GM23338 (cell line): ENCODE results near the gene AVPR1A. TPM values are rescaled to one million over a fixed set of nuclear protein-coding genes. Genes with fewer than 3 reads are reported as not detected.

ENCODE experiments used
- ATAC-seq: fragments of 200-7000 bp; cut with Tn5 transposase; 3 replicates; pipeline ENCODE4 v1.9.1; 2020
- DNase-seq: peaks from one replicate; pipeline ENCODE4 v3.0.0-alpha.2; 2015; ENCODE audit warnings: low spot score
- H2AFZ ChIP-seq: fragments of 200-600 bp; sonication (generic); 2 replicates; pipeline ENCODE4 v1.8.0; 2016; ENCODE audit warnings: antibody characterized with exemption, mild to moderate bottlenecking, moderate library complexity
- H3F3A ChIP-seq: fragments of 200-600 bp; sonication (generic); replicated peaks from 2 replicates; pipeline ENCODE4 v1.8.0; 2017; ENCODE audit warnings: antibody characterized with exemption, mixed run types, low read depth
- H3K27ac ChIP-seq: fragments of 200-600 bp; sonication (generic); 2 replicates; pipeline ENCODE4 v1.6.1; 2016; ENCODE audit warnings: low read depth
- H3K27me3 ChIP-seq: fragments of 200-600 bp; sonication (generic); 2 replicates; pipeline ENCODE4 v1.8.0; 2016; ENCODE audit warnings: mild to moderate bottlenecking, mixed run types, moderate library complexity; ENCODE audit not compliant: insufficient read depth
- H3K36me3 ChIP-seq: fragments of 200-600 bp; sonication (generic); 2 replicates; pipeline ENCODE4 v1.8.0; 2016; ENCODE audit warnings: mild to moderate bottlenecking; ENCODE audit not compliant: insufficient read depth
- H3K4me1 ChIP-seq: fragments of 200-600 bp; sonication (generic); 2 replicates; pipeline ENCODE4 v1.8.0; 2016; ENCODE audit warnings: mild to moderate bottlenecking, moderate library complexity; ENCODE audit not compliant: insufficient read depth
- H3K4me2 ChIP-seq: fragments of 200-600 bp; sonication (generic); 2 replicates; pipeline ENCODE4 v1.7.1; 2017; ENCODE audit warnings: mixed run types
- H3K4me3 ChIP-seq: fragments of 200-600 bp; sonication (generic); 2 replicates; pipeline ENCODE4 v1.6.1; 2016; ENCODE audit warnings: mixed run types
- H3K79me2 ChIP-seq: fragments of 200-600 bp; sonication (generic); replicated peaks from 2 replicates; pipeline ENCODE4 v1.8.0; 2017; ENCODE audit warnings: mild to moderate bottlenecking; ENCODE audit not compliant: insufficient read depth
- H3K9me2 ChIP-seq: fragments of 200-600 bp; sonication (generic); 2 replicates; pipeline ENCODE4 v1.8.0; 2017; ENCODE audit not compliant: insufficient read depth
- H4K20me1 ChIP-seq: fragments of 200-600 bp; sonication (generic); replicated peaks from 2 replicates; pipeline ENCODE4 v1.8.0; 2017; ENCODE audit warnings: mild to moderate bottlenecking; ENCODE audit not compliant: insufficient read depth
- H3K27ac Mint-ChIP-seq: 2 replicates; pipeline ENCODE4 v1.8.0; 2020; ENCODE audit warnings: inconsistent platforms, mild to moderate bottlenecking, moderate library complexity, mixed read lengths
- H3K27me3 Mint-ChIP-seq: 3 replicates; pipeline ENCODE4 v1.8.0; 2022; ENCODE audit warnings: low read depth, mild to moderate bottlenecking, moderate library complexity, mixed read lengths, inconsistent platforms; ENCODE audit not compliant: insufficient read depth, poor library complexity
- H3K36me3 Mint-ChIP-seq: 3 replicates; pipeline ENCODE4 v1.8.0; 2021; ENCODE audit warnings: low read depth, mild to moderate bottlenecking, inconsistent platforms, moderate library complexity, mixed read lengths
- H3K4me1 Mint-ChIP-seq: 3 replicates; pipeline ENCODE4 v1.8.0; 2020; ENCODE audit warnings: mild to moderate bottlenecking, inconsistent platforms, mixed read lengths
- H3K4me3 Mint-ChIP-seq: 3 replicates; pipeline ENCODE4 v1.8.0; 2021; ENCODE audit warnings: moderate library complexity, mild to moderate bottlenecking, inconsistent platforms, mixed read lengths
- H3K9me3 Mint-ChIP-seq: 3 replicates; pipeline ENCODE4 v1.8.0; 2020; ENCODE audit warnings: moderate library complexity, mild to moderate bottlenecking, inconsistent platforms, mixed read lengths
- ETS1 ChIP-seq: IDR thresholded peaks from 2 replicates; pipeline ENCODE4 v1.6.1; 2016; ENCODE audit warnings: antibody characterized with exemption
- EZH2 ChIP-seq: fragments of 200-600 bp; sonication (generic); IDR thresholded peaks from one replicate; pipeline ENCODE4 v1.8.0; 2017; ENCODE audit warnings: antibody characterized with exemption, mild to moderate bottlenecking, low read depth; ENCODE audit not compliant: unreplicated experiment
- STAT1 ChIP-seq: IDR thresholded peaks from one replicate; pipeline ENCODE4 v1.6.1; 2016; ENCODE audit warnings: antibody characterized with exemption; ENCODE audit not compliant: unreplicated experiment
- polyA plus RNA-seq: library from polyadenylated mRNA; unstranded; fragments of >200 nt; fragmentation: Nextera tagmentation; extraction: Ambion mirVana; gene quantifications from 2 replicates; pipeline ENCODE4 v1.2.1, GENCODE V29; 2016
- total RNA-seq: library from RNA; depleted of rRNA; stranded (reverse); fragments of >200 nt; shearing (Covaris generic); gene quantifications from 2 replicates; pipeline ENCODE4 v1.2.3, GENCODE V29; 2014
- TF ChIP-seq, protein P1 (sequence below), 2 experiments: fragments of 200-600 bp in 1 of 2; sonication (generic) in 1 of 2; conservative IDR thresholded peaks; 2 replicates each; pipeline versions ENCODE4 v1.5.1 to v1.6.1; 2016 to 2017; ENCODE audit warnings: antibody characterized with exemption in 2 of 2, low read depth in 2 of 2, mild to moderate bottlenecking in 2 of 2, moderate library complexity in 1 of 2
- TF ChIP-seq, protein P2 (sequence below): fragments of 250-450 bp; sonication (Bioruptor Pico); IDR thresholded peaks from 2 replicates; pipeline ENCODE4 v1.5.0; 2020; ENCODE audit warnings: mild to moderate bottlenecking, moderate library complexity

AVPR1A gene
- total and polyA plus RNA-seq, 2 experiments from 2014 or later, result 0.24 TPM; not detected in 1

DNA sequence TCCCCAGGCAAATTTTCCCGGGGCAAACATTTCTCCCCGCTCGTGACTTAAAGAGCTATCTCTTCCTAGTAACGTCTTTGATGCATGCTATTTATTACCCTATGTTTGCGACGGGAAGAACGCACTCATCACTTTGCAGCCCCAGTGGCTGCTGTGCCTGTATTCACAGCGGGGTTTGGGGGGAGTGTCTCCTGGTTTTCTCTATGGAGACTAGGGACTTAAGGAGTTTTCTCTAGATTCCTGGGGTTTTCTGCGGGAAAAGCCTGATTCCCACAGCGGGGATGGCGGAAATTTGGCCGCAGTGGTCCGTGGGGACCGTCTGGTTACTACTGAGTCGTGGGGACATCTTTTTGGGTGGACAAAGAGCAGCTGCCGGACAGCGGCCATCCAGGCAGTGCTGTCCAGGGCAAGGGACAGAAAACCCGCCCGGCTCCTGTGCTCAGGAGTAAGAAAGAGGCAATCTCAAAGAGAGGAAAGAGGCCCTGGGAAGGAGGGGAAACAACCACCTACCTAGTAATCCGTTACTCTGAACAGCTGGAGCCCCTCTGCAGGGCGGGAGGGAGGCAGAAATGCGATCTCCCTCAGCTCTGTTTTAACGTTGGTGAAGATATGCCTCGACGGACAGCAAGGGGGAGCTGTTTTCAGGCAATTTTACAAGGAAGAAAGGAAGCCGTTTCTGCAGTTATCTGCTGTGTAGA lies 771 bp upstream of the AVPR1A start:
- Histone ChIP-seq H3K36me3 (no peaks in the 10 kb centered on the region), H3K4me2 (peak overlapping the region; percentile 97), H3K9me2 (0 out of 2 replicates have a peak, but pooled peaks cover 4% of the 10 kb centered on the region), H3K27me3 (peaks cover 60% of the 10 kb centered on the region), H3K4me3 (peak overlapping the region; percentile 78), H3F3A (0 out of 2 replicates have a peak, but pooled peaks cover 7% of the 10 kb centered on the region), H3K27ac (no peak overlapping the region), H3K79me2 (no peaks in the 10 kb centered on the region), H2AFZ (peak overlapping the region; percentile 99), H4K20me1 (peaks cover 6% of the 10 kb centered on the region; the same call in 1 of the 2 replicates), H3K4me1 (0 out of 2 replicates have a peak, but pooled peaks cover 5% of the 10 kb centered on the region)
- peak; percentile 89 for DNase-seq
- peaks cover 15% of the 10 kb centered on the region for H3K4me1 Mint-ChIP-seq
- peaks cover 11% of the 10 kb centered on the region; the same call in 2 of the 3 replicates for H3K36me3 Mint-ChIP-seq
- TF ChIP-seq, protein P1, sequence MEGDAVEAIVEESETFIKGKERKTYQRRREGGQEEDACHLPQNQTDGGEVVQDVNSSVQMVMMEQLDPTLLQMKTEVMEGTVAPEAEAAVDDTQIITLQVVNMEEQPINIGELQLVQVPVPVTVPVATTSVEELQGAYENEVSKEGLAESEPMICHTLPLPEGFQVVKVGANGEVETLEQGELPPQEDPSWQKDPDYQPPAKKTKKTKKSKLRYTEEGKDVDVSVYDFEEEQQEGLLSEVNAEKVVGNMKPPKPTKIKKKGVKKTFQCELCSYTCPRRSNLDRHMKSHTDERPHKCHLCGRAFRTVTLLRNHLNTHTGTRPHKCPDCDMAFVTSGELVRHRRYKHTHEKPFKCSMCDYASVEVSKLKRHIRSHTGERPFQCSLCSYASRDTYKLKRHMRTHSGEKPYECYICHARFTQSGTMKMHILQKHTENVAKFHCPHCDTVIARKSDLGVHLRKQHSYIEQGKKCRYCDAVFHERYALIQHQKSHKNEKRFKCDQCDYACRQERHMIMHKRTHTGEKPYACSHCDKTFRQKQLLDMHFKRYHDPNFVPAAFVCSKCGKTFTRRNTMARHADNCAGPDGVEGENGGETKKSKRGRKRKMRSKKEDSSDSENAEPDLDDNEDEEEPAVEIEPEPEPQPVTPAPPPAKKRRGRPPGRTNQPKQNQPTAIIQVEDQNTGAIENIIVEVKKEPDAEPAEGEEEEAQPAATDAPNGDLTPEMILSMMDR (conservative IDR thresholded peaks at IDR 0.05; ENCODE audit: low read depth in 2 of 2), result peak; percentile 85 to 90
- TF ChIP-seq, protein P2, sequence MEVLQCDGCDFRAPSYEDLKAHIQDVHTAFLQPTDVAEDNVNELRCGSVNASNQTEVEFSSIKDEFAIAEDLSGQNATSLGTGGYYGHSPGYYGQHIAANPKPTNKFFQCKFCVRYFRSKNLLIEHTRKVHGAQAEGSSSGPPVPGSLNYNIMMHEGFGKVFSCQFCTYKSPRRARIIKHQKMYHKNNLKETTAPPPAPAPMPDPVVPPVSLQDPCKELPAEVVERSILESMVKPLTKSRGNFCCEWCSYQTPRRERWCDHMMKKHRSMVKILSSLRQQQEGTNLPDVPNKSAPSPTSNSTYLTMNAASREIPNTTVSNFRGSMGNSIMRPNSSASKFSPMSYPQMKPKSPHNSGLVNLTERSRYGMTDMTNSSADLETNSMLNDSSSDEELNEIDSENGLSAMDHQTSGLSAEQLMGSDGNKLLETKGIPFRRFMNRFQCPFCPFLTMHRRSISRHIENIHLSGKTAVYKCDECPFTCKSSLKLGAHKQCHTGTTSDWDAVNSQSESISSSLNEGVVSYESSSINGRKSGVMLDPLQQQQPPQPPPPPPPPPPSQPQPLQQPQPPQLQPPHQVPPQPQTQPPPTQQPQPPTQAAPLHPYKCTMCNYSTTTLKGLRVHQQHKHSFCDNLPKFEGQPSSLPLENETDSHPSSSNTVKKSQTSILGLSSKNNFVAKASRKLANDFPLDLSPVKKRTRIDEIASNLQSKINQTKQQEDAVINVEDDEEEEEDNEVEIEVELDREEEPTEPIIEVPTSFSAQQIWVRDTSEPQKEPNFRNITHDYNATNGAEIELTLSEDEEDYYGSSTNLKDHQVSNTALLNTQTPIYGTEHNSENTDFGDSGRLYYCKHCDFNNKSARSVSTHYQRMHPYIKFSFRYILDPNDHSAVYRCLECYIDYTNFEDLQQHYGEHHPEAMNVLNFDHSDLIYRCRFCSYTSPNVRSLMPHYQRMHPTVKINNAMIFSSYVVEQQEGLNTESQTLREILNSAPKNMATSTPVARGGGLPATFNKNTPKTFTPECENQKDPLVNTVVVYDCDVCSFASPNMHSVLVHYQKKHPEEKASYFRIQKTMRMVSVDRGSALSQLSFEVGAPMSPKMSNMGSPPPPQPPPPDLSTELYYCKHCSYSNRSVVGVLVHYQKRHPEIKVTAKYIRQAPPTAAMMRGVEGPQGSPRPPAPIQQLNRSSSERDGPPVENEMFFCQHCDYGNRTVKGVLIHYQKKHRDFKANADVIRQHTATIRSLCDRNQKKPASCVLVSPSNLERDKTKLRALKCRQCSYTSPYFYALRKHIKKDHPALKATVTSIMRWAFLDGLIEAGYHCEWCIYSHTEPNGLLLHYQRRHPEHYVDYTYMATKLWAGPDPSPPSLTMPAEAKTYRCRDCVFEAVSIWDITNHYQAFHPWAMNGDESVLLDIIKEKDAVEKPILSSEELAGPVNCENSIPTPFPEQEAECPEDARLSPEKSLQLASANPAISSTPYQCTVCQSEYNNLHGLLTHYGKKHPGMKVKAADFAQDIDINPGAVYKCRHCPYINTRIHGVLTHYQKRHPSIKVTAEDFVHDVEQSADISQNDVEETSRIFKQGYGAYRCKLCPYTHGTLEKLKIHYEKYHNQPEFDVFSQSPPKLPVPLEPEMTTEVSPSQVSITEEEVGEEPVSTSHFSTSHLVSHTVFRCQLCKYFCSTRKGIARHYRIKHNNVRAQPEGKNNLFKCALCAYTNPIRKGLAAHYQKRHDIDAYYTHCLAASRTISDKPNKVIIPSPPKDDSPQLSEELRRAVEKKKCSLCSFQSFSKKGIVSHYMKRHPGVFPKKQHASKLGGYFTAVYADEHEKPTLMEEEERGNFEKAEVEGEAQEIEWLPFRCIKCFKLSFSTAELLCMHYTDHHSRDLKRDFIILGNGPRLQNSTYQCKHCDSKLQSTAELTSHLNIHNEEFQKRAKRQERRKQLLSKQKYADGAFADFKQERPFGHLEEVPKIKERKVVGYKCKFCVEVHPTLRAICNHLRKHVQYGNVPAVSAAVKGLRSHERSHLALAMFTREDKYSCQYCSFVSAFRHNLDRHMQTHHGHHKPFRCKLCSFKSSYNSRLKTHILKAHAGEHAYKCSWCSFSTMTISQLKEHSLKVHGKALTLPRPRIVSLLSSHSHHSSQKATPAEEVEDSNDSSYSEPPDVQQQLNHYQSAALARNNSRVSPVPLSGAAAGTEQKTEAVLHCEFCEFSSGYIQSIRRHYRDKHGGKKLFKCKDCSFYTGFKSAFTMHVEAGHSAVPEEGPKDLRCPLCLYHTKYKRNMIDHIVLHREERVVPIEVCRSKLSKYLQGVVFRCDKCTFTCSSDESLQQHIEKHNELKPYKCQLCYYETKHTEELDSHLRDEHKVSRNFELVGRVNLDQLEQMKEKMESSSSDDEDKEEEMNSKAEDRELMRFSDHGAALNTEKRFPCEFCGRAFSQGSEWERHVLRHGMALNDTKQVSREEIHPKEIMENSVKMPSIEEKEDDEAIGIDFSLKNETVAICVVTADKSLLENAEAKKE, result no peak
- no peak for TF ChIP-seq STAT1
- peak; percentile 56 for TF ChIP-seq EZH2
- no peak for TF ChIP-seq ETS1
- peaks cover 40% of the 10 kb centered on the region for H3K27me3 Mint-ChIP-seq
- no peak overlapping the region for H3K27ac Mint-ChIP-seq
- ATAC-seq, result peak; percentile 71
- H3K4me3 Mint-ChIP-seq, result peak overlapping the region; percentile 84
- H3K9me3 Mint-ChIP-seq, result peaks cover 19% of the 10 kb centered on the region
